Measurements from ENCODE around the gene ORMDL3.

GRCh38 chr17:39938140-39938869 lies 10.9 kb upstream of the ORMDL3 start:
- TF ChIP-seq CTCF (IDR thresholded peaks at IDR 0.05) = no peak
- no peak for TF ChIP-seq POLR2A (IDR thresholded peaks at IDR 0.05)

Measured in lower leg skin (tissue), 3 donors.